ENCODE measurements around the gene CALHM2. TPM values are rescaled to one million over a fixed set of nuclear protein-coding genes. Genes with fewer than 3 reads are reported as not detected.

CALHM2 gene
- total RNA-seq, 1 donor: 54.6 TPM

DNA sequence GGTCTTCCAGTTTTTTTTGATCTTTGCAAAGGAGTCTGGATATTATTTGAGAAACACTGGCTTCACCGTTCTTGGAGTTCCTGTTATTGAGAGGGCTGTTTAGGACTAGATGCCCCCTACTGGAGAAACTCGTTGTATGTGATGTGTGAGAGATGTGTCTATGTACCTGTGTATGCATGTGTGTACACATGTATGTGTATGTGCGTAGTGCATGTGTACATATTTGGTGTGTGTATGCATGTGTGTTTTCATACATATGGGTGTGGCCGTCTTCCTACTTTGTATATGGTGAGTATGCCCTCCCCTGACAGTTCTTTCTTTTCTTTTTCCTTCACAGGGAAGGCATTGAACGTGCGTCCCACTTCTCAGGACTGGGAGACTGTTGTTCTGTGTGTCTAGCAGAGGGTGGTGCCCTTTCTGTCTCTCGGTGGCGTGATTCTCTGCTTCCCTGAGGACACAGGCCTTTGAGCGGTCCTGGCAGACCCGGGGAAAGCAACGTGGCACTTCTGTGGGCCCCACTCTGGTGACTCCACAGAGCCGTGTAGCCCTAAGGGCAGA is 29.9 kb upstream of the CALHM2 start:
- Histone ChIP-seq H3K27me3 (ENCODE audit: insufficient read depth, low read length) (no peaks in the 10 kb centered on the region), H3K9me3 (ENCODE audit: low read depth, low read length) (no peaks in the 10 kb centered on the region), H4K20me1 (ENCODE audit: insufficient read depth, low read length) (no peaks in the 10 kb centered on the region), H3K79me2 (ENCODE audit: insufficient read depth, low read length) (no peaks in the 10 kb centered on the region), H2AFZ (ENCODE audit: low read length) (peak overlapping the region; percentile 63), H3K4me1 (ENCODE audit: insufficient read depth, low read length) (peaks cover 6% of the 10 kb centered on the region), H3K36me3 (ENCODE audit: insufficient read depth, low read length) (no peaks in the 10 kb centered on the region), H3K4me2 (ENCODE audit: insufficient read depth, low read length) (no peak overlapping the region), H3K27ac (ENCODE audit: low read depth, low read length) (no peak overlapping the region), H3K4me3 (ENCODE audit: insufficient read depth, low read length) (no peak overlapping the region)
- DNase-seq (ENCODE audit: insufficient read length, low spot score, missing footprints): peak; percentile 94
- TF ChIP-seq, protein P1, sequence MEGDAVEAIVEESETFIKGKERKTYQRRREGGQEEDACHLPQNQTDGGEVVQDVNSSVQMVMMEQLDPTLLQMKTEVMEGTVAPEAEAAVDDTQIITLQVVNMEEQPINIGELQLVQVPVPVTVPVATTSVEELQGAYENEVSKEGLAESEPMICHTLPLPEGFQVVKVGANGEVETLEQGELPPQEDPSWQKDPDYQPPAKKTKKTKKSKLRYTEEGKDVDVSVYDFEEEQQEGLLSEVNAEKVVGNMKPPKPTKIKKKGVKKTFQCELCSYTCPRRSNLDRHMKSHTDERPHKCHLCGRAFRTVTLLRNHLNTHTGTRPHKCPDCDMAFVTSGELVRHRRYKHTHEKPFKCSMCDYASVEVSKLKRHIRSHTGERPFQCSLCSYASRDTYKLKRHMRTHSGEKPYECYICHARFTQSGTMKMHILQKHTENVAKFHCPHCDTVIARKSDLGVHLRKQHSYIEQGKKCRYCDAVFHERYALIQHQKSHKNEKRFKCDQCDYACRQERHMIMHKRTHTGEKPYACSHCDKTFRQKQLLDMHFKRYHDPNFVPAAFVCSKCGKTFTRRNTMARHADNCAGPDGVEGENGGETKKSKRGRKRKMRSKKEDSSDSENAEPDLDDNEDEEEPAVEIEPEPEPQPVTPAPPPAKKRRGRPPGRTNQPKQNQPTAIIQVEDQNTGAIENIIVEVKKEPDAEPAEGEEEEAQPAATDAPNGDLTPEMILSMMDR (IDR thresholded peaks at IDR 0.05; ENCODE audit: extremely low read depth, low read depth, low read length): peak; percentile 71

GRCh38 chr10:103480521-103480920 is 28.4 kb upstream of the CALHM2 start:
- TF ChIP-seq, protein P1 (IDR thresholded peaks at IDR 0.05; ENCODE audit: extremely low read depth, low read depth, low read length): no peak
- H4K20me1 ChIP-seq (ENCODE audit: insufficient read depth, low read length): no peaks in the 10 kb centered on the region
- no peaks in the 10 kb centered on the region for H3K79me2 ChIP-seq (ENCODE audit: insufficient read depth, low read length)
- no peak overlapping the region for H3K27ac ChIP-seq (ENCODE audit: low read depth, low read length)
- H3K4me1 ChIP-seq (ENCODE audit: insufficient read depth, low read length): peaks cover 6% of the 10 kb centered on the region
- H3K27me3 ChIP-seq (ENCODE audit: insufficient read depth, low read length): no peaks in the 10 kb centered on the region
- peak; percentile 93 for DNase-seq (ENCODE audit: insufficient read length, low spot score, missing footprints)
- peak overlapping the region; percentile 20 for H2AFZ ChIP-seq (ENCODE audit: low read length)
- H3K36me3 ChIP-seq (ENCODE audit: insufficient read depth, low read length): no peaks in the 10 kb centered on the region
- no peak overlapping the region for H3K4me2 ChIP-seq (ENCODE audit: insufficient read depth, low read length)
- no peaks in the 10 kb centered on the region for H3K9me3 ChIP-seq (ENCODE audit: low read depth, low read length)
- no peak overlapping the region for H3K4me3 ChIP-seq (ENCODE audit: insufficient read depth, low read length)

- TF ChIP-seq, protein P1 (IDR thresholded peaks at IDR 0.05; ENCODE audit: extremely low read depth, low read depth, low read length): no peak
- Histone ChIP-seq H3K27ac (ENCODE audit: low read depth, low read length) (no peak within 1 kb of the TSS), H2AFZ (ENCODE audit: low read length) (no peak within 1 kb of the TSS), H3K27me3 (ENCODE audit: insufficient read depth, low read length) (no peaks in the 10 kb centered on the region), H3K4me3 (ENCODE audit: insufficient read depth, low read length) (no peak within 1 kb of the TSS), H3K4me1 (ENCODE audit: insufficient read depth, low read length) (peaks cover 6% of the 10 kb centered on the region), H3K4me2 (ENCODE audit: insufficient read depth, low read length) (no peak within 1 kb of the TSS), H3K36me3 (ENCODE audit: insufficient read depth, low read length) (no peaks in the 10 kb centered on the region), H3K9me3 (ENCODE audit: low read depth, low read length) (no peaks in the 10 kb centered on the region), H4K20me1 (ENCODE audit: insufficient read depth, low read length) (no peaks in the 10 kb centered on the region), H3K79me2 (ENCODE audit: insufficient read depth, low read length) (no peaks in the 10 kb centered on the region)
- DNase-seq (ENCODE audit: insufficient read length, low spot score, missing footprints): peak; percentile 61
Measured at GRCh38 chr10:103479135-103479534, 27.0 kb upstream of the CALHM2 start, which contains the start of gene CALHM3. CALHM3 (minus strand) TSS chr10:103479240; CDS start chr10:103479032, 208 bp downstream.

- no peaks in the 10 kb centered on the region for H4K20me1 ChIP-seq (ENCODE audit: insufficient read depth, low read length)
- DNase-seq (ENCODE audit: insufficient read length, low spot score, missing footprints): peak; percentile 3
- H3K36me3 ChIP-seq (ENCODE audit: insufficient read depth, low read length): no peaks in the 10 kb centered on the region
- no peaks in the 10 kb centered on the region for H3K79me2 ChIP-seq (ENCODE audit: insufficient read depth, low read length)
- TF ChIP-seq, protein P1 (IDR thresholded peaks at IDR 0.05; ENCODE audit: extremely low read depth, low read depth, low read length): no peak
- H3K4me1 ChIP-seq (ENCODE audit: insufficient read depth, low read length): peaks cover 6% of the 10 kb centered on the region
- H3K9me3 ChIP-seq (ENCODE audit: low read depth, low read length): no peaks in the 10 kb centered on the region
- H3K27me3 ChIP-seq (ENCODE audit: insufficient read depth, low read length): no peaks in the 10 kb centered on the region
- H3K4me3 ChIP-seq (ENCODE audit: insufficient read depth, low read length): no peak overlapping the region
- H2AFZ ChIP-seq (ENCODE audit: low read length): no peak overlapping the region
- H3K4me2 ChIP-seq (ENCODE audit: insufficient read depth, low read length): no peak overlapping the region
- H3K27ac ChIP-seq (ENCODE audit: low read depth, low read length): no peak overlapping the region
Measured at GRCh38 chr10:103478671-103479070, 26.5 kb upstream of the CALHM2 start.

Data from osteoblast (primary cell).